ENCODE measurements around the gene USP22.
"Not testable (repeated sequence)": the region's sequence is repeated elsewhere in the genome, so short reads cannot be mapped to it uniquely, and the experiment has no call there.

Gene USP22

DNA sequence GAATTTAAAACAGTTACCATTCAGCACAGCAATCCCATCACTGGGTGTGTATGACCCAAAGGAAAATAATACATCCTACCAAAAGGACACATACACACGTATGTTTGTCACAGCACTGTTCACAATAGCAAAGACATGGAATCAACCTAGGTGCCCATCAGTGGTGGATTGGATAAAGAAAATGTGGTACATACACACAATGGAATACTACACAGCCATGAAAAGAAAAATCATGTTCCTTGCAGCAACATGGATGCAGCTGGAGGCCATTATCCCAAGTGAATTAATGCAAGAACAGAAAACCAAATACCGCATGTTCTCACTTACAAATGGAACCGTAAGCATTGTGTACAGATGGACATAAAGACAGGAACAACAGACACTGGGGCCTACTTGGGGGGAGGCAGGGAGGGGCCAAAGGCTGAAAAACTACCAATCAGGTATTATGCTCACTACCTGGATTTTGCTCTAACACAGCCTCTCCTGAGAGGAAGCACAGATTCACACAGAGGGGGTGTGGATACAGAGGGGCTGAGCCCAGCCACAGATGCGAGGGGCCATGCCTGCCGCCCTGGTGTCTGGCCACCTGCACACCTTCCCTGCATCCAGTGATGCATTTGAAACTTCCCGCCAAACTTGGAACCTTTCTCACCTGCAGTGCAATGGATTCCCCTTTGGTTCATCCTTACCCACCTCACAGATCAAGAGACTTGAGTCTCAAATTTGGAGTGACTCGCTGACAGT lies 55.9 kb downstream of the USP22 start:
- H3K36me3 ChIP-seq (ENCODE audit: control insufficient read depth in 2 of 2, insufficient read depth in 2 of 2, low read length in 2 of 2), result no peaks in the 10 kb centered on the region
- peaks cover 5% of the 10 kb centered on the region for H3K4me1 ChIP-seq (ENCODE audit: control insufficient read depth, insufficient read depth, low read length)
- H3K27me3 ChIP-seq (ENCODE audit: control insufficient read depth in 1 of 2, insufficient read depth in 2 of 2, low read length in 2 of 2), result no peaks in the 10 kb centered on the region
- no peaks in the 10 kb centered on the region for H3K9me3 ChIP-seq (ENCODE audit: control insufficient read depth in 2 of 2, low read length in 2 of 2)
- H3K4me3 ChIP-seq (ENCODE audit: low read length in 2 of 2), result no peak overlapping the region
- H3K27ac ChIP-seq (ENCODE audit: low read length), result no peak overlapping the region
- H3K9ac ChIP-seq (ENCODE audit: low read length in 2 of 2), result no peak overlapping the region

DNA sequence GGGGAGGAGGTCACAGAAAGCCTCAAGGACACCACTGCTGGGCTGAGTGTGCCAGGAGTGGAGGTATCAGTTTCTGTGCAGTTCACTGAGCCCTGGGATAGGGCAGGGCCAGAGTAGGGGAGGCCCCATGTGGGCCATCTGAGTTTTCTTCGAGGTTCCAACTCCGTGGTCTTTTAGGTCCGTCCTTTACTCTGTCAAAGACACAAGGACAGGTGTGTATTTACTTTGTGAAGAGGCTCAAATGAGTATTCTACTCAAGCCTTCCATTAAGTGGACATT lies 59.5 kb downstream of the USP22 start:
- Histone ChIP-seq H3K4me3 (ENCODE audit: low read length in 2 of 2) (no peak overlapping the region), H3K27ac (ENCODE audit: low read length) (no peak overlapping the region), H3K27me3 (ENCODE audit: control insufficient read depth in 1 of 2, insufficient read depth in 2 of 2, low read length in 2 of 2) (peaks cover 2 to 3% of the 10 kb centered on the region in 2 donors), H3K36me3 (ENCODE audit: control insufficient read depth in 2 of 2, insufficient read depth in 2 of 2, low read length in 2 of 2) (no peaks in the 10 kb centered on the region), H3K4me1 (ENCODE audit: control insufficient read depth, insufficient read depth, low read length) (no peaks in the 10 kb centered on the region), H3K9ac (ENCODE audit: low read length in 2 of 2) (no peak overlapping the region), H3K9me3 (ENCODE audit: control insufficient read depth in 2 of 2, low read length in 2 of 2) (no peaks in the 10 kb centered on the region)

DNA sequence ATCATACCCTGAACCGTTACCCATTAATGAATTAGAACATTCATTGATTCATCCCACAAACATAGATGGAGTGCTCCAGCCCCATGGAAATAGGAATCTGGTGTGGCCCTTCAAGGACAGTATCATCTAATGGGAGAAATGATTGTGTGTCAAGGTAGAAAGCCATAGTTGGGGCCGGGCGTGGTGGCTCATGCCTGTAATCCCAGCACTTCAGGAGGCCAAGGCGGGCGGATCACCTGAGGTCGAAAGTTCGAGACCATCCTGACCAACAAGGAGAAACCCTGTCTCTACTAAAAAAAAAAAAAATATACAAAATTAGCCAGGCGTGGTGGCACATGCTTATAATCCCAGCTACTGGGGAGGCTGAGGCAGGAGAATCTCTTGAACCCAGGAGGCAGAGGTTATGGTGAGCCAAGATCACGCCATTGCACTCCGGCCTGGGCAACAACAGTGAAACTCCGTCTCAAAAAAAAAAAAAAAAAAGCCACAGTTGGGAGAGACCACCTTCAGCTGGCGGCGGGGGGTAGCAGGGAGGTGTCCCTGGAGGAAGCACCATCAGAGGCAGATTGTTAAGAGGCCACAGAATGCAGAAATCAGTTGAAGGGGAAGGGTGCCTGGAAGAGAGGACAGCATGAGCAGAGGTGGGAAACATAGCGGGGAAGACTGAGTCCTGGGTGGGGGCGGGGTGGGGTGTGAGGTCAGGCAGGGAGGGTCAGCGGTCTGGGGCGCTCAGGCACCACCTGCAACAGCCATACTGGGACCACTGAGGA lies 60.0 kb downstream of the USP22 start:
- peaks cover 2 to 3% of the 10 kb centered on the region in 2 donors for H3K27me3 ChIP-seq (ENCODE audit: control insufficient read depth in 1 of 2, insufficient read depth in 2 of 2, low read length in 2 of 2)
- H3K27ac ChIP-seq (ENCODE audit: low read length), result no peak overlapping the region
- H3K4me1 ChIP-seq (ENCODE audit: control insufficient read depth, insufficient read depth, low read length), result no peaks in the 10 kb centered on the region
- H3K9ac ChIP-seq (ENCODE audit: low read length in 2 of 2), result no peak overlapping the region
- no peaks in the 10 kb centered on the region for H3K9me3 ChIP-seq (ENCODE audit: control insufficient read depth in 2 of 2, low read length in 2 of 2)
- H3K4me3 ChIP-seq (ENCODE audit: low read length in 2 of 2), result no peak overlapping the region
- H3K36me3 ChIP-seq (ENCODE audit: control insufficient read depth in 2 of 2, insufficient read depth in 2 of 2, low read length in 2 of 2), result no peaks in the 10 kb centered on the region

DNA sequence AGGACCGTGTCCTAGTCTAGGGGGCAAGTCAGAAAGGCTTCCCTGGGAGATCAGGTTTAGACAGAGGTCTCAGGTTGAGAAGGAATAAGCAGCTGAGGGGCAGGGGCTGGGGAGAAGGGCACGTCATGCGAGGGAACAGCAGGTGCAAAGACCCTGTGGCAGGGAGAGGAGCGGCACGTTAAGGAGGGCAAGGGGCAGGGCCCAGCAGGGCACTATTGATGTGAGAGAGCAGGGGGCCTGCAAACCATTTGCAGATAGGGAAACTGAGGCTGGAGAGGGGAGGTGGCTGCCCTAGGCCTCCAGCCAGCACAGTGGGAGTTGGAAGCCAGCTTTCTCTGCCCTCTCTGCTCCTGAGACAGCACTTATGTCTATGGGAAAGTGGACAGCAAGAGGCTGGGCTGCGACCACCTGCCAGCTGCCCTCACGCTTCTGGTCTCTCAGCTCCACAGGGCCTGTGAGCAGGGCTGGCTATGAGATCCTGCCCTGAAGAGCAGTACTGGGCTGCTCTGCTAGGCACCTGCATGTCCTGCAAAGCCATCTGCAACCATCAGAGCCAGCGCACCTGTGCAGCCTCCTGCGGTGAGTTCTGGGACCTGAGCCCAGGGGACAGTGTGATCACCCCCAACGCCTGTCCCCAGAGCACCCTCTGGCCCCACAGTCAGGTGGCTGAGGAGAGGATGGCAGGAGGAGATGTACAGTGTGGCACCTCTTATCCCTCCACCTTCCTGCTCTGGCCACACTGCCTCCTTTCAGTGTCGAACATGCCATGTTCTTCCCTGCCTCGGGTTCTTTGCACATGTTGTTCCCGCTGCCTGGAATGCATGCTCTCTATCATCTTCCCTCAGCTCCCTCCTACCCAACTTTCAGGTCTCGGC lies 61.5 kb downstream of the USP22 start:
- Histone ChIP-seq H3K27me3 (ENCODE audit: control insufficient read depth in 1 of 2, insufficient read depth in 2 of 2, low read length in 2 of 2) (peaks cover 2 to 5% of the 10 kb centered on the region in 2 donors), H3K36me3 (ENCODE audit: control insufficient read depth in 2 of 2, insufficient read depth in 2 of 2, low read length in 2 of 2) (no peaks in the 10 kb centered on the region), H3K9me3 (ENCODE audit: control insufficient read depth in 2 of 2, low read length in 2 of 2) (no peaks in the 10 kb centered on the region), H3K9ac (ENCODE audit: low read length in 2 of 2) (no peak overlapping the region), H3K4me1 (ENCODE audit: control insufficient read depth, insufficient read depth, low read length) (no peaks in the 10 kb centered on the region), H3K4me3 (ENCODE audit: low read length in 2 of 2) (no peak overlapping the region), H3K27ac (ENCODE audit: low read length) (no peak overlapping the region)

DNA sequence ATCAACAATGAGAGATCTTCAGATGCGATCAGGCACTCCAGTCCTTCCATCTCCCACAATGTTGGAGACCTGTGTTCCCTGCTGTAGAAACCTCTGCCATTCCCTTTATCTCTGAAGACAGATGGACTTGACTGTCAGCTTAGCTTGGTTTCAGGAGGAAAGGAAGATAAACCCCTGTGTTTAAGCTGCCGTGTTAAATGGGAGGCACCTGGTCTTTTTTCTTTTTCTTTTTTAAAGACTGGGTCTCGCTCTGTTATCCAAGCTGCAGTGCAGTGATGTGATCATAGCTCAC lies 63.1 kb downstream of the USP22 start:
- H3K4me1 ChIP-seq (ENCODE audit: control insufficient read depth, insufficient read depth, low read length), result no peaks in the 10 kb centered on the region
- no peak overlapping the region for H3K27ac ChIP-seq (ENCODE audit: low read length)
- H3K9me3 ChIP-seq (ENCODE audit: control insufficient read depth in 2 of 2, low read length in 2 of 2), result no peaks in the 10 kb centered on the region
- H3K36me3 ChIP-seq (ENCODE audit: control insufficient read depth in 2 of 2, insufficient read depth in 2 of 2, low read length in 2 of 2), result no peaks in the 10 kb centered on the region
- peaks cover 5 to 8% of the 10 kb centered on the region in 2 donors for H3K27me3 ChIP-seq (ENCODE audit: control insufficient read depth in 1 of 2, insufficient read depth in 2 of 2, low read length in 2 of 2)
- no peak overlapping the region for H3K9ac ChIP-seq (ENCODE audit: low read length in 2 of 2)
- no peak overlapping the region for H3K4me3 ChIP-seq (ENCODE audit: low read length in 2 of 2)

DNA sequence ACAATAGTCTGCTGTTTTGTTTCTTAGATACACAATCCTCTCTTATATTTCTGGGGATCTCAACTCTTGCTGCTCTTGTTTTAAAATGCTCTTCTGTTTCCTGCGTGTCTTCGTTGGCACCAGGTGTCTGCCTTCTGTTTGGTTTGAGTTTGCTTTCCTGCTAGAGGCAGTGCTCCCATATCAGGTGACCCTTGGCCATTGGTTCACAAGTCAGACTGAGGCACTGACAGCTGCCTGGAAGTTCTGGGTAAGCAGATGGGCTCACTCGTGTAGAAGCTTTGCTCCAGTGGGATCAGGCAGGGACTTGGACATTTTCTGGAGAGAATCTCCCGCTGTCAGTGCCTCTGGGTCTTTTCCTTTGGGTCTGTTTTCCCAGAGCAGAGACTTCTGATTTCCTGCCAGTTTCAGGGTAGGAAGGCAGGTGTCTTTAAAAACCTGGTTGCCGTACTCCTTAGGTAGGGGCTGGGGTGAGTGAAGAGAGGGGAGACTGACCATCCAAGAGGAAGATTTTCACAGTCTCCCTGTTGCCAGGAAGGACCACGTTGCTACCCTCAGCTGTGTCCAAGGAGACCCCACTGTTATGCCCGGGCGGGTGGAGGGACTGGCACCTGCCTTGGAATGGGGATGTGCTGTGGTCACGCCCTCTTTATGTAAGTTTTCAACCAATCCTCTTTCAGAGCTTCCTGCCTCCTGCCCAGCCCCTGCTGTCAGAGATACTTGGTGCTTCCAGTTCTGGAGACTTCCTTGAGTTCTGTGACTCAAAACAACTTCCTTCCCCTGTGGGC lies 63.6 kb downstream of the USP22 start:
- not testable (repeated sequence) for H3K4me3 ChIP-seq (ENCODE audit: low read length in 2 of 2); H3K27me3 ChIP-seq (ENCODE audit: control insufficient read depth in 1 of 2, insufficient read depth in 2 of 2, low read length in 2 of 2); H3K9me3 ChIP-seq (ENCODE audit: control insufficient read depth in 2 of 2, low read length in 2 of 2); H3K27ac ChIP-seq (ENCODE audit: low read length); H3K4me1 ChIP-seq (ENCODE audit: control insufficient read depth, insufficient read depth, low read length); H3K36me3 ChIP-seq (ENCODE audit: control insufficient read depth in 2 of 2, insufficient read depth in 2 of 2, low read length in 2 of 2); H3K9ac ChIP-seq (ENCODE audit: low read length in 2 of 2)

DNA sequence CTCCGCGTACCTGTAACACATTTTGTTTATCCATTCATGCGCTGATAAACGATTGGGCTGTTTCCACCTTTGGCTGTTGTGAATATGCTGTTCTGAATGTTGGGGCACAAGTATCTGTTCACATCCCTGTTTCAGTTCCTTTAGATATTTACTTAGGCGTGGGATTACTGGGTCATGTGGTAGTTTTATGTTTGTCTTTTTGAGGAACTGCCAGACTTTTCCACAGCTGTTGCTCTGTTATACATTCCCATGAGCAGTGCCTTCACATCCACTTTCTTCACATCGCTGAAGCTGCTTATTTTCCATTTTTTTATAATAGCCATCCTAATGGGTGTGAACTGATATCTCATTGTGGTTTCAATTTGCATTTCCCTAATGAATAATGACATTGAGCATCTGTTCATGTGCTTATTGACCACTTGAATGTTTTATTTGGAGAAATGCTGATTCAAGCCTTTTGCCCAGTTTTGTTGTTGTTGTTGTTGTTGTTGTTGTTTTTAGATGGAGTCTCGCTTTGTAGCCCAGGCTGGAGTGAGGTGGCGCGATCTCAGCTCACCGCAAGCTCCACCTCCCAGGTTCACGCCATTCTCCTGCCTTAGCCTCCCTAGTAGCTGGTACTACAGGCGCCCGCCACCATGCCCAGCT lies 65.1 kb downstream of the USP22 start:
- not testable (repeated sequence) for H3K36me3 ChIP-seq (ENCODE audit: control insufficient read depth in 2 of 2, insufficient read depth in 2 of 2, low read length in 2 of 2); H3K27me3 ChIP-seq (ENCODE audit: control insufficient read depth in 1 of 2, insufficient read depth in 2 of 2, low read length in 2 of 2); H3K9me3 ChIP-seq (ENCODE audit: control insufficient read depth in 2 of 2, low read length in 2 of 2); H3K9ac ChIP-seq (ENCODE audit: low read length in 2 of 2); H3K4me1 ChIP-seq (ENCODE audit: control insufficient read depth, insufficient read depth, low read length); H3K4me3 ChIP-seq (ENCODE audit: low read length in 2 of 2); H3K27ac ChIP-seq (ENCODE audit: low read length)

DNA sequence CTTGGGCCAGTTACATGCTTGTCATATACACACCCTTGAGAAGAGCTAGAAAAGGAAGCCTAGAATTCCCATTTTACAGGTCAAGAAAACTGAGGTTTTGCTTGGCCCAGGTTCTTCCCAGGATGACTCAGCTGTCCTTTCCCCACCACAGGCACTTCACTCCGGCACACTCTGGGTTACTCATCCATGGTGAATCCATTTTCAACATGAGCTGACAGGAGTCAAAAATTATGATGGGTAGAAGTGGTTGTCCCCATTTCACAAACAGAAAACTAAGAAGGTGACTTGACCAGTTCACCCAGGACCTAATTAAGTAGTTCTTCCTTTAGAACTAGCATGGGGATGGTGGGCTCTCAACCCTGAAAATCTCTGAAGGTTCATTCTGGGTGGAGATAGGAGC lies 67.2 kb downstream of the USP22 start:
- Histone ChIP-seq H3K9me3 (ENCODE audit: control insufficient read depth in 2 of 2, low read length in 2 of 2) (no peaks in the 10 kb centered on the region), H3K9ac (ENCODE audit: low read length in 2 of 2) (no peak overlapping the region), H3K27ac (ENCODE audit: low read length) (no peak overlapping the region), H3K4me3 (ENCODE audit: low read length in 2 of 2) (no peak overlapping the region), H3K4me1 (ENCODE audit: control insufficient read depth, insufficient read depth, low read length) (peaks cover 3% of the 10 kb centered on the region), H3K36me3 (ENCODE audit: control insufficient read depth in 2 of 2, insufficient read depth in 2 of 2, low read length in 2 of 2) (no peaks in the 10 kb centered on the region), H3K27me3 (ENCODE audit: control insufficient read depth in 1 of 2, insufficient read depth in 2 of 2, low read length in 2 of 2) (peaks cover 5 to 8% of the 10 kb centered on the region in 2 donors)

DNA sequence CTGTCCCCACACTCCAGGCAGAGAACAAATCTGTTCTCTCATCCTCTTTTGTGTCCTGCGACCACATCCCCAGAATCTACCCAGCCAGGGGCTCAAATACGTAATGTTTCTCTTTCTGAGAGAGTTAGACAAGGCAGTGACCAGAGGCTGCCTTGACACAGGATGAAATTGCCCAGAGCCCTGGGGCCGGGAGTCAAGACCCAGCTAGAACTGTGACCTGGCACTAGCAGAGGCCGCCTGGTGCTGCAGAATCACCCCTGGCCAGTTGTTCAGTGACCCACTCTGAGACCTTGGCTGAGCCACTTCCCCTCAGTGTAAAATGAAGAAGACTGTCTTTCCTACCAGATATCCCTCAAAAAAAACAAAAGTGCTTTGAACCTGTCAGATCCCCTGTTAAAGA lies 72.5 kb downstream of the USP22 start:
- Histone ChIP-seq H3K9me3 (ENCODE audit: control insufficient read depth in 2 of 2, low read length in 2 of 2) (no peaks in the 10 kb centered on the region), H3K36me3 (ENCODE audit: control insufficient read depth in 2 of 2, insufficient read depth in 2 of 2, low read length in 2 of 2) (no peaks in the 10 kb centered on the region), H3K27ac (ENCODE audit: low read length) (no peak overlapping the region), H3K27me3 (ENCODE audit: control insufficient read depth in 1 of 2, insufficient read depth in 2 of 2, low read length in 2 of 2) (peaks cover 0 to 3% of the 10 kb centered on the region in 2 donors), H3K4me3 (ENCODE audit: low read length in 2 of 2) (no peak overlapping the region), H3K9ac (ENCODE audit: low read length in 2 of 2) (no peak overlapping the region), H3K4me1 (ENCODE audit: control insufficient read depth, insufficient read depth, low read length) (peaks cover 3% of the 10 kb centered on the region)

DNA sequence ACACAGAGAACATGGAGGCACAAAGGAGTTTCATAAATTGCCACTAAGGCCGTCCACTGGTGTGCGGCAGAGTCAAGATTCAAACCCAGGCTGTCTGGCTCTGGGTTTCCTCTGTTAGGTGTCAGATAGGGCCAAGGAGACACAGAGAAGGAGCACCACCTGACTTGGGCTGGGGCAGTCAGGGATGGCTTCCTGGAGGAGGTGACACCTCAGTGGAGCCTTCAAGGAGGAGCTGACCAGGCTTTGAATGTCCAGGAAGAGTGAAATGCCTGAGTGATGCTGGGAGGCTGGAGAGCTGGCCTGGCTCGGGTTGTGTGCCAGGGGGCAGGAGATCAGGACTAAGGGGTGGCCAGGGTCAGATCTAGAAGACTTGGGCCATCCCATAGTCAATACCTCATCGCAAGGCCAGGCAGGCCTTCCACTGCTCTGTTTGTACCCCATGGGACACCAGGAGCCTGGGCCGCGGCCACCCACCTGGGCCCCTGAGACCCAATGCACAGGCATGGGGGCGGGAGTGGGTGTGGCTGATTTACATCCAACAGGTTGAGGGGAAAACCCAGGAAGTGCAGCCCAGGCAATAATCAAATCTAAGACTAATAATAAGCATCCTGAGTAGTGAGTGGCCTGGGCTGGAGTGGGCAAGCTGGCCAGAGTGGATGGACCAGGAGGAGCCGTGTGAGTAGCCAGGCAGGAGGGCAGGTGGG lies 73.7 kb downstream of the USP22 start:
- Histone ChIP-seq H3K9me3 (ENCODE audit: control insufficient read depth in 2 of 2, low read length in 2 of 2) (no peaks in the 10 kb centered on the region), H3K4me1 (ENCODE audit: control insufficient read depth, insufficient read depth, low read length) (peaks cover 3% of the 10 kb centered on the region), H3K9ac (ENCODE audit: low read length in 2 of 2) (no peak overlapping the region), H3K27ac (ENCODE audit: low read length) (no peak overlapping the region), H3K36me3 (ENCODE audit: control insufficient read depth in 2 of 2, insufficient read depth in 2 of 2, low read length in 2 of 2) (no peaks in the 10 kb centered on the region), H3K4me3 (ENCODE audit: low read length in 2 of 2) (no peak overlapping the region), H3K27me3 (ENCODE audit: control insufficient read depth in 1 of 2, insufficient read depth in 2 of 2, low read length in 2 of 2) (no peaks in the 10 kb centered on the region)
